Left cardiac atrium (tissue), 4 donors: Measurements from ENCODE around the gene XAF1. TPM values are rescaled to one million over a fixed set of nuclear protein-coding genes. Genes with fewer than 3 reads are reported as not detected.
"Not testable (repeated sequence)": the region's sequence is repeated elsewhere in the genome, so short reads cannot be mapped to it uniquely, and the experiment has no call there.

Source experiments
- ATAC-seq, 2 donors: fragments of 200-7000 bp; cut with Tn5 transposase; one replicate each; pipeline ENCODE4 v1.9.1; 2020; ENCODE audit warnings: mild to moderate bottlenecking in 2 of 2, moderate library complexity in 2 of 2
- DNase-seq: peaks from one replicate; pipeline ENCODE4 v3.0.0-alpha.2; 2020
- intact Hi-C, 2 donors: fragments of 100-400 bp; cut with DNase I; formaldehyde crosslinking; loops; one replicate each; pipeline versions ENCODE4 v1.14.1 to v1.15.1; 2022 to 2023
- total RNA-seq, 2 donors: library from RNA; stranded (reverse); fragmentation: NEBNext Ultra II Directional; extraction: Animal tissue kit (Norgen Biotek cat#: 25700); gene quantifications; one replicate each; pipeline ENCODE4 v1.2.1, GENCODE V29; 2021
- donor health status: DM: no; HTN: yes; CAD: no.
- donor health status: DM: no; HTN: yes; CAD: no; lungs with severe emphysema.
- donor health status: DM: yes; HTN: yes; CAD: no.
- donor health status: Dilated cardiomyopathy.

The XAF1 gene
- total RNA-seq, 2 donors from 2014 or later: 21.7 to 50.1 TPM

GRCh38 chr17:6752068-6752909 lies 3.6 kb upstream of the XAF1 start:
- ATAC-seq (peak; percentile 65 to 78), DNase-seq (peak; percentile 63)
- intact Hi-C loops: no loop called here

GRCh38 chr17:6753006-6753445 lies 2.8 kb upstream of the XAF1 start:
- intact Hi-C loops: no loop called here
- ATAC-seq: peak; percentile 73 to 74
- peak; percentile 79 for DNase-seq

GRCh38 chr17:6753546-6753945 lies 2.3 kb upstream of the XAF1 start:
- DNase-seq (no peak), ATAC-seq (no peak)
- intact Hi-C loops: no loop called here

- DNase-seq: peak; percentile 78
- ATAC-seq: peak; percentile 39 to 68
- intact Hi-C loops: no loop called here
Observed at GRCh38 chr17:6755281-6755680, 565 bp upstream of the XAF1 start.

- intact Hi-C loops: no loop called here
- no peak for ATAC-seq
Observed at GRCh38 chr17:6756425-6757031, 682 bp downstream of the XAF1 start.

GRCh38 chr17:6757747-6758146 lies 1.9 kb downstream of the XAF1 start:
- DNase-seq (no peak), ATAC-seq (no peak)
- intact Hi-C loops: no loop called here

More at GRCh38 chr17:6756425-6757031, 682 bp downstream of the XAF1 start:
- no peak for DNase-seq

GRCh38 chr17:6761779-6762178 lies 5.9 kb downstream of the XAF1 start:
- ATAC-seq: no peak
- intact Hi-C loops: no loop called here

GRCh38 chr17:6768447-6768846 lies 12.6 kb downstream of the XAF1 start:
- intact Hi-C loops: no loop called here
- no peak for DNase-seq
- ATAC-seq: no peak

More at GRCh38 chr17:6761779-6762178, 5.9 kb downstream of the XAF1 start:
- no peak for DNase-seq

GRCh38 chr17:6772016-6772415 lies 16.2 kb downstream of the XAF1 start:
- ATAC-seq: no peak
- DNase-seq: no peak
- intact Hi-C loops: no loop called here

- ATAC-seq, DNase-seq, intact Hi-C loops: not testable (repeated sequence)
Observed at GRCh38 chr17:6774906-6775305, 19.1 kb downstream of the XAF1 start.

GRCh38 chr17:6775871-6776405 lies 20.1 kb downstream of the XAF1 start, which contains the start of gene FBXO39:
Gene FBXO39 (plus strand): TSS chr17:6776215. CDS start chr17:6779869, 3,654 bp downstream.
- DNase-seq: peak; percentile 27
- peak; percentile 68 for ATAC-seq
- intact Hi-C loops: no loop called here

- ATAC-seq: no peak
- intact Hi-C loops: no loop called here
- DNase-seq: no peak
Observed at GRCh38 chr17:6779411-6779810, 23.6 kb downstream of the XAF1 start.

GRCh38 chr17:6780001-6780400 lies 24.2 kb downstream of the XAF1 start:
- intact Hi-C loops: no loop called here
- ATAC-seq (no peak), DNase-seq (no peak)

- DNase-seq (no peak), ATAC-seq (no peak)
- intact Hi-C loops: no loop called here
Observed at GRCh38 chr17:6780886-6781285, 25.0 kb downstream of the XAF1 start.

- no peak for ATAC-seq
- no peak for DNase-seq
- intact Hi-C loops: no loop called here
Observed at GRCh38 chr17:6782244-6782643, 26.4 kb downstream of the XAF1 start.

- intact Hi-C loops: no loop called here
- ATAC-seq (no peak), DNase-seq (no peak)
Observed at GRCh38 chr17:6786618-6787017, 30.8 kb downstream of the XAF1 start.

GRCh38 chr17:6787081-6787693 lies 31.3 kb downstream of the XAF1 start:
- no peak for ATAC-seq

GRCh38 chr17:6789146-6789545 lies 33.3 kb downstream of the XAF1 start:
- ATAC-seq: no peak
- intact Hi-C loops: no loop called here
- DNase-seq: no peak

More at GRCh38 chr17:6787081-6787693, 31.3 kb downstream of the XAF1 start:
- no peak for DNase-seq
- intact Hi-C loops: no loop called here

GRCh38 chr17:6793748-6794493 lies 38.1 kb downstream of the XAF1 start:
- no peak for DNase-seq
- intact Hi-C loops: no loop called here
- no peak for ATAC-seq
